CD4-positive, alpha-beta T cell treated with Interleukin-15 for 4 hours (primary cell): ENCODE results near the gene ITGAV.

ENCODE experiments used
- DNase-seq: peaks from one replicate; pipeline ENCODE4 v3.0.0-alpha.2; 2020; ENCODE audit warnings: low spot score

Gene ITGAV

DNA sequence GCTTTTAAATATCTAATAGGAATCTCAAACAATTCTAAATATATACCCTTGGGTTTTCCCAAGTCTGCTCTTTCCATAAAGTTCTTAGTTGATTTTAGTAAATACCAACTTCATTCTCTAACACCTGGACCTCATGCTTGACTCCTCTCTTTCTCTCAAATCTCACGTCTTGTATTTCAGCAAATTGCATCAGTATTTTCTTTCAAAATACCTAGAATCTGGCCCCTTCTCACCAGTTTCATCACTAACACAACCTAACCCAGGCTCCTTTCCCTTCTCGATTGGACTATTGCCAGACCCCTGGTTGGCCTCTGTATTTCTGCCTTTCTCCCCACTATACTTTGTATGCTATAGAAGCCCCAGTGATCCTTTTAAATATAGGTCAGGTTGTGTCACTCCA lies 81.0 kb downstream of the ITGAV start:
- DNase-seq, result no peak

DNA sequence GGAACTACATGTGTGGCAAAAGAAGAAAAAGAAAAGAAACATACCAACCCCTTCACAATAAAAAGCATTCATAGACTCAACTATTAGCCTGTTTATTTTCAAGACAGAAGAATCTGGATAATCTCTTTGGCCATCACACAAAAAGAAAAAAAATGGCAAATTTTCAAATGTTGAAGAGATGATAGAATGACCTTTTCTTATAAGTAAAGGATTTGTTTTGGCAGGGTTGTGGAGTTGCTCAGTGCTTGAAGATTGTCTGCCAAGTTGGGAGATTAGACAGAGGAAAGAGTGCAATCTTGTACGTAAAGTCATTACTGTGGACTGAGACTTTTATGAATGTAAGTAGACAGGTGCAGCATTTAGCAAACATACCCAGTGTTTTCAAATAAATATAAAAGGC lies 85.5 kb downstream of the ITGAV start:
- no peak for DNase-seq

DNA sequence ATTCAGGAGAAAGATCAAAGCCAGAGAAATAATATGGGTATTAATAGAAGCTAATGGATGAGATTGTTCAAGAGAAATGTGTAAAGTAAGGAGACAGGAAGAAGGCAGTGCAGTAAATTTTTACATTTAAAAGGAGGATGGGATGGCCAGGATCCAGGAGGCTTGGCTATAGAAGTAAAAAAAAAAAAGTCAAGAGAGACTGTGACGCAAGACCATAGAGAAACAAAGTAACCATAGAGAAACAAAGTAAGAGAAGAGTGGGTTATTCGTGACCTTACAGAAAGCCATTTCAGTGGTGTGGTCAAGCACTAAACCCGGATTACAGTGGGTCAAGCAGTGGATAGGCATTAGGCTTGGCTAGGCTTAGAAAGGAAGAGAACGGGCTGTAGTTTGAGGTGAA lies 93.5 kb downstream of the ITGAV start:
- no peak for DNase-seq

DNA sequence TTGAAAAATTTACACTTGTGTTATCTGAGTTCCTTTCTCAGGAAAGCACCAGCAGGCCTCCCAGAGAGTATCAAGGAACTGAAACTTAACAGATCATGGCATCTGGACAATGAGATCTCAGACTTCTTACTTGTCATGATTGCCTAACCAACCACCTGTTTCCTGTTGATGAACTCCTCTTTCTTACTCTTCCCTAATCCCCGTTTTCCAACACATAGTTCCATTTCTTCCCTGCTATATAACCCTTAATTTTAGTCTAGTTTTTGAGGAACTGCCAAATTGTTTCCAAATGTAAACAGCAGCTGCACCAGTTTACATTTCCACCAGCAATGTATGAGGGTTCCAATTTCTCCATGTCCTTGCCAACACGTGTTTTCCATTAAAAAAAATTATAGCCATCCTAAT lies 98.0 kb downstream of the ITGAV start:
- DNase-seq, result no peak

DNA sequence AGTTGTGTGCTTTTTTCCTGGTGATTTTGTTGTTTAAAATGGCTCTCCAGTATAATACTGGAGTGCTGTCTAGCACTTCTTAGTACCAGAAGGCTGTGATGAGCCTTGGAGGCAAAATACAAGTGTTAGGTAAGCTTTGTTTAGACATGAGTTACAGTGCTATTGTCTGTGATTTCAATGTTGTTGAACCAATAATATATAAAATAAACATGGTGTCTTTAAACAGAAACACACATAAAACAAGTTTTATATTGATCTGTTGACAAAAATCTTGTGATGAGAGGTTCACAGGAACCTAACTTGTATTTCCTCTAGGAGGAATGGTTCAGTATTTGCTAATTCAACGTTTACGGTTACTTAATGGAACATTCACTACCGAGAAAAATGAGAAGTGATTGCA lies 99.0 kb downstream of the ITGAV start:
- DNase-seq, result no peak

DNA sequence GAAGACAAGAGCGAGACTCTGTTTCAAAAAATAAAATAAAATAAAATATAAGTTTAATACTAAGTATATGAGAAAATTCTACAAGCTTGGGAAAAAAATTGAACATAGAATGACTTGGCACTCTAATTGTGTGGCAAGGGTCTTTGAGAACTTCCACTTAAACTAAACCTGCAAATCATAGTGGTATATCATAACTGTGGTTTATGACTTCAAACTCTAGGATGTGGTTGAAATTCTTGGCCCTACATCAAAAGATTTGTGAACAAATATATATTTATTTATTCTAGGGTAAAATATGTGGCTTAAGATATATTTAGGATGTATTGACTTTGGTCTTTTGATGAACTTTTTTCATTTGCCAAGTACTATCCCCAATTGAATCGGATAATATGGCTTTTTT lies 100.9 kb downstream of the ITGAV start:
- no peak for DNase-seq

DNA sequence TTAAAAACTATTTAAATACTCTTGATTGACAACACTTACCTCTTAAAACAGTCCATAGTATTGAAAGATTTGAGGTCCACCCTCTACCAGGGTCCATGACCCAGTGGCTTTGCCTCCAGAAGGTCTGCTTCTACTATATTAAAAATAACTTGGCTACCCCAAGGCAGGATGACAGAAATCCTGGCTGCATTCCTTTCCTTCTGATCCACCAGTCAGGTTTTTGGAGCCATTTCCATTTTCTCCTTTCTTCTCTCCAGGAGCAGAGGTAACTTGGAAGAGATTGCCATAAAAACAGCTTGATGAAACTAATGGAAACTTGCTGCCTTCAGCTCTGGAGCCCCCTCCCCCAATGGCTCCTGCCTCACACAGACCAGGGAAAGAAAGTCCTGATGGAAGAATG lies 101.4 kb downstream of the ITGAV start:
- DNase-seq, result no peak

DNA sequence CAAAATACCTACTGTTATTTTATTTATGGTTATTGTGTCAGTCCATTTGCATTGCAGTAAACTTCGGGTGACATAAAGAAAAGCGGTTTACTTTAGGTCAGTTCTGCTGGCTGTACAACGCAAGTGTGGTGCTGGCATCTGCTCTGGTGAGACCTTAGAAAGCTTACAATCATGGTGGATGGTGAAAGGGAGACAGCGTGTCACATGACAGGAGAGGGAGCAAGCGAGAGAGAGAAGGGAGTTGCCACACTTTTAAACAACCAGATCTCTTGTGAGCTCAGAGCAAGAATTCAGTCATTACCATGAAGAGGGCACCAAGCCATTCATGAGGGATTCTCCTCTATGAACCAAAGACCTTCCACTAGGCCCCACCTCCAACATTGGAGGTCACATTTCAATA lies 102.0 kb downstream of the ITGAV start:
- DNase-seq, result no peak

DNA sequence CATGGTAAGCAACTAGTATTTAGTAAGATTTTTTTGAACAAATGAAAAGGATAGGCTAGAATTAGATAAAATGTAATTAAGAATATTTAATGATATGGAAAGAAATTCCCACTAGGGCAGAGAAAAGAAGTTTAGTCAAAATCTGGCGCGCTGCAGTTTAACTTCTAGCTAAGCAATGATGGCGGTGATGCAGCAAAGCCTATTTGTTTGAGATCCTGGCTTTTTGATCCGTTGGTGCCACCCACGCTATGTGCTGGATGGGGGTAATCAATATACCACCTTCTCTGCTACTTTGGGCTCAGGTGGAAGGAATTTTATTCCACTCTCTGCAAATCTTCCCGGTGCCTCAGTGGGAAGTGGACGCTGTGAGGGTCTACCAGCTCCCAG lies 103.6 kb downstream of the ITGAV start:
- DNase-seq, result no peak

DNA sequence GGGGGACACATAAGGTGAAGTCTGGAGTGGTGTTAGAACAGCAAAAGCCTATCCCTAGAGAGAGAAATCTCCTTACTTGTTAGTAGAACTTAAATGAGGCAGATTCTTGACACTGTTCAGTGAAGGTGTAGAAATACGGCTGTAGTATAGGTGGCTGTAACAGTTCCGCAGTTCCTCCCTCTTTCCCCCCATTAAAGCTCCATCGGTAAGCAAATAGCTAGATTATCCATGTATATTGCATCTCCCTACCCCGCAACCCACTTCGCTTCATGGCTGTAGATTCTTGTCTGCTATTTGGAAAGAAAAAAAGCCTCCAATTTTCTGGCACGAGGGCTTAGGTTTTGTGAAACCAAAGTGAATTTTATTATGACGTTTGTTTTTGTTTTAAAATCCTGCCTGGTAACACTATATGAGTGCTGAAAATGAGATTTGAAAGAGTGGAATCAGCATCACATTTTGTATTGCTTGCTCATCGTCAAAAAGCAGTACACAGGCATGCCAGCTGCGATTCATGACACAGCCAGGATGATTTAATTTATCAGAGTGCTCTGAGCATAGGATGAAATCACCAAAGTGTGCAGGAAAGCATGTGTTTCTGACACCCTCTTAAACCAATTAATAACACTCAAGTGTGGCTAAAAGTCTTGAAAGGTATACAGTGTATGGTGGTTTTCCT lies 105.4 kb downstream of the ITGAV start:
- no peak for DNase-seq

DNA sequence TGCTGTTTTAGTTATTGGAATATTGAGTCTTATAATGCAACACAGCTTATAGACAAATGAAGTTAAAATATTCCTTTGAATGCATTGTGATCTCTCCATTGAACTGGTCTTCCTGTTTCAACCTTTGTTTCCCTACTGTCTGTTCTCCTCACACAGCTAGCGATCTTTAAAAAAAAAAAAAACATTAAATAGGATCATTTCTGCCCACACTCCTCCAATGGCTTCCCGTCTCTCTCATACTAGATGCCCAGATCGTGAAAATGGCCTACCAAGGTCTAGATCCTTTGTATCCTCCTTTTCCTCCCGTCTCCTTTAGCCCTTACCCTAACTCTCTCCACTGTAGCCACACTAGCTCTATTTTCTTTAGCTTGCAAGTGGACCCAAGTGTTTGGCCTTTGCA lies 106.4 kb downstream of the ITGAV start:
- DNase-seq, result no peak

DNA sequence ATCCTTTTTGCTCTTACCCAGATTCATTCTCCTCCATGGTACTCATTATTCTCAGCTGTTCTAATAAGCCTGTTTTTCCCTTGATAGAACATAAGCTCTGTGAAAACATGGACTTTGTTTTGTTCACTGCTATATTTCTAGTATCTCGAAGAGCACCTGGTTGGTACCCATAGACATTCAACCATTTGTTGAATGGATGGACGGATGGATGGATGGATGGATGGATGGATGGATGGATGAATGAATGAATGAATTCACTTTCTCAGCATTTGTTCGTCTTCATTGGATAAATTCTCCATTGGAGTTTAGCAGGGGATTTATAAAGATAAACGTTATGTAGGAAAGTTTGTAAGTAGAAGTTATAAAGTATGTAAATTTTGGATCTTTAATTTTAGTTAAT lies 106.9 kb downstream of the ITGAV start:
- no peak for DNase-seq

DNA sequence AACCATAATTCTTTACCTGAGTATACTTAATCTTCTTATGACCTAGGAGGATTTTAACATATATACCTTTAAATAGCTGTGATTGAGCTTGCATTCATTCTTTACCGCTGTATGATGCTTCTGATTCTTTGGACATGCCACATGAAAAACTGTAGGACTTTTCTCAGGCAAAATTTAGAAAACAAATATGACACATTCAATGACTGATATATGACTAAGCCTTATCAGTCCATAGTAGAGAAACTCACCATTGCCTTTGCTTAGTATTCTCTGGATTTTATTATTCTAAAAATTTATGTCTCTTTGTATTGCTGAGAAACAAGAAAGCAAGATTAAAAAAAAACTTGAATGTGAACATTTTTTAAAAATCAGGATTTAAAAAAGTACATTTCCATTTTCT lies 107.7 kb downstream of the ITGAV start:
- DNase-seq, result no peak

DNA sequence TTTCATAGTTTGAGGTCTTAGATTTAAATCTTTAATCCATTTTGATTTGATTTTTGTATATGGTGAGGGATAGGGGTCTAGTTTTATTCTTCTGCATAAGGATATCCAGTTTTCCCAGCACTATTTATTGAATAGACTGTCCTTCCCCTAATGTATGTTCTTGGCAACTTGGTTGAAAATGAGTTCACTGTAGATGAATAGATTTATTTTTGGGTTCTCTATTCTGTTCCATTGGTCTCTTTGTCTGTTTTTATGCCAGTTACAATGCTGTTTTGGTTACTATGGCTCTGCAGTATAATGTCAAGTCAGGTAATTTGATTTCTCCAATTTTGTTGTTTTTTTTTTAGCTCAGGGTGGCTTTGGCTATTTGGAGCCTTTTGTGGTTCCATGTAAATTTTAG lies 109.9 kb downstream of the ITGAV start:
- no peak for DNase-seq

DNA sequence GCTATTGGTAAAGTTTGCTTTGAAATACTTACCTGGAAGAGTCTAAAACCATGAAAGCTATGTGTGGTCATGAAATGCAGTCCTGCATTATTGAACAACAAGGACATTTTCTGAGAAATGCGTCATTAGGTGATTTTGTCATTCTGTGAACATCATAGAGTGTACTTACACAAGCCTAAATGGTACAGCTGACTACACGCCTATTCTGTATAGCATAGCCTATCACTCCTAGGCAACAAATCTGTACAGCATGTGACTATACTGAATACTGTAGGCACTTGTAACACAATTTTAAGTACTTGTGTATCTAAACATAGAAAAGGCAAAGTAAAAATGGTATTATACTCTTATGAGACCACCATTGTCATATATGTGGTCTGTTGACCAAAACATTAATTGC lies 112.2 kb downstream of the ITGAV start:
- DNase-seq, result no peak

DNA sequence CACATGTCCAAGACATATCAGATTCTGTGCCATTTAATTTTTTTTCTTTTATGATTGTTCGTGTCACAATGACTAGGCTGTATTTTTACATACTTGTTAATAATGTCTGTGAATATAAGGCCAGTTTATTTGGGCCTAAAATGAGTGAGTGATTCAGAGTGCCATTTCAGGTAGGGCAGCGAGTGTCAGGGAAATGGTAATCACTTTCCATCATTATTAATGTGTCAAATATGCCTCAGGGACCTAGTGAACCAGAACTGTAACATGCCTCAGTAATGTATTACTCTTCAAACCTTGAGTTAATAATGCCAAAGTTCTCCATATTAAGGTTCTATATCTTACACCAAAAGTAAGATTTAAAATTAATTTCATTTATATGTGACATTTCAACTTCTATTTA lies 112.6 kb downstream of the ITGAV start:
- DNase-seq, result no peak

DNA sequence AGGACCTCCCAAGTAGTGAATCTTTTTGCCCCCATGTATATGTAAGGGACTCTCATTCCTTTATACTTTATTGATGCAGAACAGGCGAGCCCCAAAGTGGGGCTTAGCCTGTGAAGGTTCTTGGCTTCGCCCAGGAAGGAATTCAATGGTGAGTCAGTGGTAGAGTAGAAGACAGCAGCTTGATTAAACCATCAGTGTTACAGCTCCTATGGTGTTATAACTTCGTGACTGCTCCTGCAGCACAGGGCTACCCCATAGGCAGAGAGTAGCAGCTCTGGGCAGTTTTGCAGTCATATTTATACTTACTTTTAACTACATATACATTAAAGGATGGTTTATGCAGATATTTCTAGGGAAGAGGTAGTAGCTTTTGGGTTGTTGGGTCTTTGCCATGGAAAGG lies 115.0 kb downstream of the ITGAV start:
- no peak for DNase-seq

DNA sequence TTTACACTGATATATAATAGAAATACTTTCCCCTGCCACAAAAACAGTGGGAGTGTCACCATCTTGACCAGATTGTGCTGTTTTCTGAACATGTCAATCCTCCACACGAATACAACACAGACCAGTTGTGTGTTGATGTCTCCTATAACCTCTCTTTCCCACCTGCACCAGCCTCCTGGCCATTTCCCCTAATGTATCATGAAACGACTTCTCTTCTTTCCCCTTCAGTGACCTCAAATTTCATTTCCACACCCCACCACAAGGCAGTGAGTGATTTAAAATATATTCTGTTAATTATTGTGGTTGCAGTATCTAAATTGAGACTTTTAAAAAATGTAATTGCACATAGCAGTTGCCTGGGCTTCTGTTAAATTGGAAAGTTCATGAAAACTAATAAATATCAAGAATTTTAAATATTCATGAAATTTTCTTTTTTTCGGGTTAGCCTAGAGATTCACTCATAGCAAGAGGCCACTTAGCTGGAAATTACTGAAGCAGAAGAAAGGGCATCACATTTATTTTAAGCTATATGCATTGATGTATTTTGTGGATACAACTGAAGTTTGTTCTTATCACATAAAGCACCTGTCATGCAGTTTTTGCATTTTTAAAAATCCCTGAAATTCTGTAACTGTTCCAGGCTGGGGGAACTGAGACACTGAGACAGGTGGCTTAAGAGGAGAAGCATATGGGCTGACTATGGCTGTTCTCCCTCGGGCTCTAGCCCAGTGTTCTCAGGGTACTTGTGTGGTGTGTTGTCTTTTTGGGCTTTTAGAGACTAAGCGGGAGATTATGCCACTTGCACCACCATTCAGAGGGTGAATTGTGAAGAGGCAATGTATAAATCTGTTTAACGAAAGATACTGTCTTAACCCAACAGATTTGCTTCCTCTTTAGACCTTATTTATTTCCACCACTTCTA lies 119.9 kb downstream of the ITGAV start:
- no peak for DNase-seq

DNA sequence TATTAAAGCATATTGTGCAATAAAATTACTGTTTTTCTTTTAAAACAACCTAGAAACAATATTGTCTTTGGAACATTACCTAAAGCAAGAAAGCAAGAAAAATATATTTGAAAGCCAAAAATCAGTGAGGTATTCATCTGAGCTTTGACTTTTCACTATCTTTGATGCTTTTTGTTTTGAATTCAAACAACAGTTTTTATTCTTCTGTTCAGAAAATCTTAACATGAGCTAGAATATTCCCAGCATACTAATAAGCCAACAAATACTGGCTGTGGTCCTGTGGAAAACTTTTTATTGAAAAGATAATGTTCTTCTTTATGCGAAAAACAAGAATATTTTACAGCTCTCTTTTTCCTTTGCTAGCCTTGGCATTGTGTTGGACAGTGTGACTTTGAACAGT lies 123.8 kb downstream of the ITGAV start:
- no peak for DNase-seq

DNA sequence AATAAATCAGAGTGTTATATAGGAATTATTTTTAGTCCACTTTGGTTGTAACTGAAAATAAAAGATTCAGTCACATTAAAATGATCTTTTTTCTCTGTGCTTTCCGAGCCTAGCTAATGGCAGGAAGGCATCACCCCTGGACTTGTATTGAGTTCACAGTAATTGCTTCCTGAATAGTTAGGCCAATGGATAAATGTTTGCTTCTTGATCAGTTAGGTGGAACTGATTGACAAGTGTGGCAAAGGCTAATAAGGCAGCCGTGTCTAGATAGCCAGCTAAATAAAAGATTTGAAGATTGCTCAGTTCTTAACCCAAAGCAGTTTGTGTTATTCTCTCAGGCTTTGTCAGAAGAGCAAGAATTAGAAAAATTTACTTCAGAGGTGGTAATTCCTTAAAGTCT lies 124.8 kb downstream of the ITGAV start:
- DNase-seq, result no peak

DNA sequence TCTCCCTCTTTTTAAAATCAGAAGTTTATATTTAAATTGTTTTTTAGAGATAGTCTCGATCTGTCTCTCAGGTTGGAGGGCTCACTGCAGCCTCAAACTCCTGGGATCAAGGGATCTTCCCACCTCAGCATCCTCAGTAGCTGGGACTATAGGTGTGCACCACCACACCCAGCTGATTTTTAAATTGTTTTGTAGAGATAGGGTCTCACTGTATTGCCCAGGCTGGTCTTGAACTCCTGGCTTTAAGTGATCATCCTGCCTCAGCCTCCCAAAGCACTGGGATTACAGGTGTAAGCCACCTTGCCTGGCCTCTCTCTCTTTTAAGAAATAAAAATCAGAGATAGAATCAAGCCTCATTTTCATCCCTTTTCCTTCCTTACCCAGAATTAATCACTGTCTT lies 126.1 kb downstream of the ITGAV start:
- no peak for DNase-seq

DNA sequence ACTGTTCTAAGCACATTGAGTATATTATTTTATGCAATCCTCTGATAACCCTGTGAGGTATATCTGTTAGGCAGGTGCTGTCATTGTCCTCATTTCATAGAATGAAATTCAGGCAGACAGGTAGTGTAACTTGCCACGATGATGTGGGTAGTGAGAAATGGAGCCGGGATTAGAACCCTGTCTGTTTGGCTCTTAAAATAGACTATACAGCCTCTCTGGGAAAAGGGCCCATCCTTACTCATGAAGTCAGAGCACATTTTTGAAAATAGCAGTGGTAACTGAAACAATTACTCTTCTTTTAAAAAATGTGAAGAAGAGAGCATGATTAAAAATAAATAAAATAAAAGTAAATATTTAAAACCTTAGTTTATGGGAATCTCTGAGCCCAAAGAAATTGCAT lies 127.0 kb downstream of the ITGAV start:
- DNase-seq, result no peak

DNA sequence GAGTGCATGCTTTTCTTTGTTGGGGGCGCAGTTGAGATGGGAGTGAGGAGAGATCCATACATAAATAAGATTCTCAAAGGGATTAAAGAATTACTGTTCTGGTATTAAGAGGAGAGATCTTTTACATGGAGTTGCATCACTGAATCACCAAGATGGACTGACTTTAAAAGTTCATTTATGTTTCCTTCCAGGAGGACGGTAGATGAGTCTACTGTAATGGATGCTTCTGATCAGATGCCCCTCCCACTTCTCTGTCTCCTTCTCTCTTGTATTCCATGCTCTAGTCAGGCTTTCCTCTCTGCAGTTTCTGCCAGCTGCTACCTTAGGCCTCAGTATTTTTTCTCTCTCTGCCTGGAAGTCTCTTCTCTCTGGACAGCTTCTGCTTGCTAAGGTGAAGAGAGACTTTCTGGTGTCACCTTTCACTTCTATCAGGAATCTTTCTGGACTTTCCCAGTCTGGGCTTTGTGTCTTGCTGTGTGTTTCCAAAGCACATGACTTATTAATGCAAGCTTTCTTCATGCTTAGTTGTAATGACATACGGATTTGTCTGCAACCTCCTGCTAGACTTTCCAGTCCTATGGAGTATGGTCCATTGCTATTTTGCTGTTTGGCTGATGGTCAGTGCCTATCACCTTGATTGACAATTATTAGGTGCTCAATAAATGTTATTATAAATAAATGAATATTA lies 127.6 kb downstream of the ITGAV start:
- DNase-seq, result no peak
